GM19193 (cell line): ENCODE results near the gene NRAS.

Source experiments
- POLR2A ChIP-seq: IDR thresholded peaks from 4 replicates; pipeline ENCODE4 v1.6.1; 2011; ENCODE audit not compliant: insufficient read depth, insufficient read length; ENCODE audit errors: extremely low read depth

The NRAS gene

DNA sequence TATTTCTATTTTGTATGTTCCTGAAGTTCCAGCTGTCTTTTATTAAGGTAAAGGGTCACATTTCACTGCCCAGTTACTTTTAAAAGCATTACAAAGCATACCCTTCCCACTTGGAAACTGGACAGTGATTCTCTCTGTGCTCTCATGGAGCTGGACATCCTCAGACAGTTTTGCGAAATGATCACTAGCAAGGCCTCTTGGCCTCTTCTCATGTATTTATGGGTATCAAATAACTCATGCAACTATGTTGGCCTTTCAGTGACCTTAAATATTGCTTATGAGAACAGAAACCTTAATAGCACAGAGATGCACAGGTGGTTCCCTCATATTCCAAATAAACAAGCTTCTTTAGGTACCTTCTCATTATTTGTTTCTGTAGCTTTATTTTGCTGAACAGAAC is 13.3 kb downstream of the NRAS start:
- no peak for TF ChIP-seq POLR2A

GRCh38 chr1:114702737-114703136 is 13.8 kb downstream of the NRAS start:
- no peak for TF ChIP-seq POLR2A

GRCh38 chr1:114701931-114702330 is 14.6 kb downstream of the NRAS start:
- no peak for TF ChIP-seq POLR2A

DNA sequence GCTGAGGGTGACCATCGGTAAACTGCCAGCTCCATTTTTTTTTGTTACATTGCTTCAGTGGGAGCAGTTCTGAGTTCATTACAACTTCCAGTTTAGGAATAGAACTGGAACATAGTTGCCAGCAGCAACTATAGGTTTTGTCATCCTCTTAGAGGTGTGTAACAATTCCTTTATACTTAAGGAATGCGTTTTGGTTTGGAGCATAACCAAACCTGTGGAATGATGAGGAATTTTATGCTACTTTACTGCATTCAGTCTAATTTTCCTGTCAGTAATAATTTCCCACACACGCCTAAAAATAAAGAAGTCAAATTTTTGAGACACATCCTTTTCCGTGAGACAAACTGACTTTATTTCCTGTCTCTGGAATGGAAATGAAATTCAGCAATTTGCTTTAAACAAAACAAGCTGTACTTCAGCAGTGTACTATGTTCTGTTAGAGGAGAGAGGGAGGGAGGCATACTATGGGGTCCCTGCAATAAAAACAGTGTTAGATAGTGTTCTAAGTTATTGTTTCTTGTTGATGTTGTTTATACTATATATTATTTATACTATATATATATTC is 16.5 kb downstream of the NRAS start:
- TF ChIP-seq POLR2A: no peak

DNA sequence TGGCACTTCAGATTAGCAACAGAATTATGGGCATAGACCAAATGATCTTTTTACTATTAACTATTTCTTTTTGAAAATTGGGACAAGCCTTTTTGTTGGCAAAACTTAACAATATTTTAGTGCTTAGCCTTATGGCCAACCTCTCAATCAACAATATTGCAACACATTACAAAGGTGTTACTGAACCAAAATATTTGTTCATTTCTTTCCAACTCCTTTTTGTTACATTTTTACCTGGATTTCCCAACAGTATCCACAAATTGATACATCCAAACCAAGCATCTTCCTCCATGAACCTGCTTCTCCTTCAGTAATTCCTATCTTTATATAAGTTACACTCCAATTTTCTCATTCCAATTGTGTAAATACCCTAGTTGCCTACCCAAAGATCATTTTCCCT is 19.8 kb downstream of the NRAS start:
- no peak for TF ChIP-seq POLR2A

DNA sequence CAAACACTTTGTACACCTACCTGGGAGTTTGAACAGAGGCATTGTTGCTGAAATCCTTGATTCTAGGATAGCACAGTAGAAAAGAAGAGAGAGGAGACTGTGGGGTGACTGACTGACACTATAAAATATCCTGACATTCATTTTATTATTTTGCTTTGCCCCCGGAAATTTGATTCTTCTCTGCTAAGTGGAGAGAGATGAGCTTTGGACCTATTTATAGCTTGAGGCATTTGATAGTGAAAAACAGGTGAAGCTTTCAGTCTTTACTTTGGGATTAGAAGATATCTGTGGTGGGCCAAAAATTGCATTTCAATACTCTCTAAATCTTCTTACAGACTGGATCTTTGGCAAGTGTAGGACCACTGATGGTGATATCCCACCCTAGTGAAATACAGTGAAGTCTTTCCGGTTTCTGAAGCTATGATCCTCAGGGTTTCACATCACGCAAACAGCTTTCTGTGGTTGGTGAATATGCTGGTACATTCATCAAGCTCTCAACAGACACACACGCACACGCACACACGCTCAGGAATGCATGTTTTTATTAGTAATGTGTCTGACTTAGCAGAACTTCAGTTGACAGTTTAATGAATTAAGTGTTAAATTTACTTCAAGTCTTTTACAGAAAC is 21.0 kb downstream of the NRAS start, which contains the start of gene AMPD1:
AMPD1 (minus strand) TSS at position 117 of the 629 bp plus-strand sequence; CDS start at position 42, 75 bp downstream.
- no peak for TF ChIP-seq POLR2A

GRCh38 chr1:114694540-114695310 is 21.8 kb downstream of the NRAS start:
- no peak for TF ChIP-seq POLR2A

DNA sequence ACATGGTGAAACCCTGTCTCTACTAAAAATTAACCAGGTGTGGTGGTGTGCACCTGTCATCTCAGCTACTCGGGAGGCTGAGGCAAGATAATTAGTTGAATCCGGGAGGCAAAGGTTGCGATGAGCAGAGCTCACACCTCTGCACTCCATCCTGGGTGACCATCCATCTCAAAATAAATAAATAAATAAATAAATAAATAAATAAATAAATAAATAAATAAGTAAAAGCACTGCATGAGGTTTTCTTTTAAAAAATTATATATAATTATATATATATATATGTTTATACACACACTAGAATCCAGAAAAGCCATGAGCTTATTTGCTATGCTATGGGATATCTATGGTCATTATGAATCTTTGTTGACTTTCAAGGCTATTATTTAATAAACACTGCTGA is 23.6 kb downstream of the NRAS start:
- no peak for TF ChIP-seq POLR2A

- no peak for TF ChIP-seq POLR2A
These were observed 25.5 kb downstream of the NRAS start for GRCh38 chr1:114691061-114691460.

- TF ChIP-seq POLR2A: no peak
These were observed 26.4 kb downstream of the NRAS start for GRCh38 chr1:114690148-114690547.

GRCh38 chr1:114688526-114688925 is 28.0 kb downstream of the NRAS start:
- no peak for TF ChIP-seq POLR2A

DNA sequence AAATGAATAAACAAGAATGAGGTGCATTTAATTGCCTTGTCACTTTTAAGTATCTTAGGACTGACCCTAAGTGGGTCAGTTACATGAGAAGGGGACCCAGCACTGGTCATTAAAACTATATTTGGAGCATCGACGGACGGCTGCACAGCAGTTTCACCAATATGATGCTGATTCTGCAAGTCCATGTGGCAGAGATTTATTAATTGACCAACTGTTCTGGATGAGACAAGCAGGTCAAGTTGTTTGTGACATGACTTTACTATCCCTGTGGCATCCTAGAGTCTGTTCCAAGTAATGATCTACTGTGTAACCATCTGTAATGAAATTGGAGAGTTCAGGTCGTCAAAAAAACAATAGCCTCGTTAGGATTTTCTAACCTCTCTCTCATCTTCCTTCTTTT is 30.7 kb downstream of the NRAS start:
- no peak for TF ChIP-seq POLR2A

DNA sequence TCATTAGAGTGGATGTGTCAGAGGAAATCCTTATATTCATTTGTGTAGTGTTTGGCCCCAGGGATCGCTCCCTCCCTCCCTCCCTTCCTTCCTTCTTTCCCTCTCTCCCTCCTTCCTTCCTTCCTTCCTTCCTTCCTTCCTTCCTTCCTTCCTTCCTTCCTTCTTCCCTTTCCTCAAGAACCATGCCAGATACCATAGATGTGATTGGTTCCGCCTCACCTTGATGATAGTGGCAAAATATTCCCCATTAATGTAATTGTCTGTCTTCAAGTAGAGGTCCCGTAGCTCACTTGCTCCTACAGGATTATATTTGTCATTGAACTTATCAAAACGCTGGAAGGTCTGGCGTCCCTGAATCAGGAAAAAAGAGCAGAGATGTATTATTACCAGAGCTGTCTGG is 38.9 kb downstream of the NRAS start:
- TF ChIP-seq POLR2A: no peak

- TF ChIP-seq POLR2A: no peak
These were observed 40.5 kb downstream of the NRAS start for GRCh38 chr1:114676115-114676514.

- no peak for TF ChIP-seq POLR2A
These were observed 44.7 kb downstream of the NRAS start for GRCh38 chr1:114671939-114672275.
